ENCODE data around the gene ADPRH. TPM values are rescaled to one million over a fixed set of nuclear protein-coding genes. Genes with fewer than 3 reads are reported as not detected.
A peak's percentile ranks its signal among the peaks of the same experiment; 100 is the strongest.

Gene ADPRH
- total and polyA plus RNA-seq, 9 donors = 2.1 to 14.6 (median 4.5) TPM

- DNase-seq = no peak
- H3K4me1 ChIP-seq (ENCODE audit: insufficient read depth) = peaks cover 7% of the 10 kb centered on the region
- H3K36me3 ChIP-seq = no peaks in the 10 kb centered on the region
- no peak for TF ChIP-seq EP300 (IDR thresholded peaks at IDR 0.05)
- intact Hi-C loops (cut with DNase I) = no loop called here
- H3K27ac ChIP-seq = no peak overlapping the region
- 93 to 100% (median 94%) methylated on average over 1 of the region's 1 CpG for WGBS, 3 donors
- no peaks in the 10 kb centered on the region for H3K9me3 ChIP-seq
- no peak overlapping the region for H3K4me3 ChIP-seq
- no peaks in the 10 kb centered on the region for H3K27me3 ChIP-seq
Measured at GRCh38 chr3:119626196-119626595, 46.9 kb downstream of the ADPRH start.

GRCh38 chr3:119627461-119627860 is 48.2 kb downstream of the ADPRH start:
- no peaks in the 10 kb centered on the region for H3K27me3 ChIP-seq
- intact Hi-C loops (cut with DNase I) = no loop called here
- whole genome bisulfite sequencing, 3 donors = 32 to 43% (median 34%) methylated on average over 8 of the region's 8 CpGs

DNA sequence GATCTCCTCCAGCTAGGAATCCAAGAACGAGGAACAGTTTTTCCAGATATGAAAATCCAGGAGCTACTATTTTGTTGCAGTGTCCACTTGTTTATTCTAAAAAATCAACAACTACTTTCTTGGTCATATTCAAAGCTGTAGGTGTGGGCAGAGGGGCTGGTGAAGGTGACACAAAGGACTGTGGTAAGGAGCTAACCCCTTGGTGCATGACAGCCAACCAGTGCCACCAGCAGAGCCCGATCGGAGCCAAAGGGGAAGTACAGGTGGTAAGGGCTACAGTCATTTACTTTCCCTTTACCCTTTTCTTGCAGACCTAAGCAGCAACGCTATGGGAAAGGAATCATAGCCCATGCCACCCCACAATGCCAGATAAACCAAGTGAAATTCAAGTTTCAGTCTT is 49.1 kb downstream of the ADPRH start:
- no peaks in the 10 kb centered on the region for H3K9me3 ChIP-seq
- H3K27ac ChIP-seq = no peak overlapping the region
- 86 to 88% (median 87%) methylated on average over 4 of the region's 4 CpGs for WGBS, 3 donors
- no peak for DNase-seq
- H3K4me3 ChIP-seq = no peak overlapping the region
- TF ChIP-seq POLR2A (IDR thresholded peaks at IDR 0.05) = no peak
- TF ChIP-seq CTCF (IDR thresholded peaks at IDR 0.05) = no peak
- H3K36me3 ChIP-seq = no peaks in the 10 kb centered on the region
- H3K27me3 ChIP-seq = no peaks in the 10 kb centered on the region
- intact Hi-C loops (cut with DNase I) = no loop called here
- H3K4me1 ChIP-seq (ENCODE audit: insufficient read depth) = peaks cover 14% of the 10 kb centered on the region

More at GRCh38 chr3:119627461-119627860, 48.2 kb downstream of the ADPRH start:
- peaks cover 12% of the 10 kb centered on the region for H3K4me1 ChIP-seq (ENCODE audit: insufficient read depth)
- peak overlapping the region in 1 of 2 donors; percentile 32 for H3K27ac ChIP-seq
- peak in 4 of 5 donors; percentile 31 to 69 (median 50) for DNase-seq
- TF ChIP-seq CTCF (IDR thresholded peaks at IDR 0.05) = no peak
- TF ChIP-seq EP300 (IDR thresholded peaks at IDR 0.05) = no peak
- TF ChIP-seq POLR2A (IDR thresholded peaks at IDR 0.05) = no peak
- no peaks in the 10 kb centered on the region for H3K36me3 ChIP-seq
- H3K4me3 ChIP-seq = no peak overlapping the region
- no peaks in the 10 kb centered on the region for H3K9me3 ChIP-seq

DNA sequence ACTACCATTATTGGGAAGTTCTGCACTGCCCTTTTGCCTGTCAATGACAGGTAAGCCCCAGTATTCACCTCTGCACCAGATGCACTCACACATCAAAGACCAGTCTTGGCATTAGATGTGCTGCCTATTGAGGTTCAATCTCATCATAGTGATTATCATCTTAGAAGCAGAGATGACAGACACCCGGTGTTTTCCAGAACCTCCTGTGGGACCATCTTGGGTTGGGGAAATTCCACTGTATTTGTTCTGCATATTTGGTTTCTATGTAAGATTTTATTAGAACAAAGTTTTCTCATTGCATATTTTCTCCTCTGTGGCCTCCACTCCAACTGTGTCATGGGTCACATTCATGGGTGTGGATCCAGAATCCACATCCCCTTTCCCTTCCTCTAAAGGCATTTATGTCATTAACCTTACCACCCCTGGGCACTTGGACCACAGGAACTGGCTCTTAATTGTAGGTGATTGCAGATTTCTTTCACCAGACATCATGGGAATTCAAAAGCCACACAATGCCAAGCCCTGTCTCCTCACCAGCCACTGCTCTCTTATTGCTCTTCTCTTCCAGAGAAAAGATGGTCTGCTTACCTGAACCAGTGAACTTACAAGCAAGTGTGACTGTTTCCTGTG is 49.6 kb downstream of the ADPRH start:
- WGBS, 3 donors = 61 to 73% (median 65%) methylated on average over 1 of the region's 1 CpG
- no peak for DNase-seq
- Histone ChIP-seq H3K9me3 (no peaks in the 10 kb centered on the region), H3K4me1 (ENCODE audit: insufficient read depth) (peaks cover 14% of the 10 kb centered on the region), H3K36me3 (no peaks in the 10 kb centered on the region), H3K4me3 (no peak overlapping the region), H3K27me3 (no peaks in the 10 kb centered on the region), H3K27ac (no peak overlapping the region)
- intact Hi-C loops (cut with DNase I) = no loop called here
- TF ChIP-seq CTCF (IDR thresholded peaks at IDR 0.05) (no peak), EP300 (IDR thresholded peaks at IDR 0.05) (no peak), POLR2A (IDR thresholded peaks at IDR 0.05) (no peak)

- Histone ChIP-seq H3K27me3 (no peaks in the 10 kb centered on the region), H3K9me3 (no peaks in the 10 kb centered on the region), H3K4me1 (ENCODE audit: insufficient read depth) (peaks cover 14% of the 10 kb centered on the region), H3K27ac (peak overlapping the region in 1 of 2 donors; percentile 23), H3K36me3 (no peaks in the 10 kb centered on the region), H3K4me3 (no peak overlapping the region)
- TF ChIP-seq CTCF (IDR thresholded peaks at IDR 0.05) = no peak
- TF ChIP-seq EP300 (IDR thresholded peaks at IDR 0.05) = no peak
- TF ChIP-seq POLR2A (IDR thresholded peaks at IDR 0.05) = no peak
- WGBS, 3 donors = 62 to 73% (median 71%) methylated on average over 8 of the region's 8 CpGs
- intact Hi-C loops (cut with DNase I) = no loop called here
- peak in 3 of 5 donors; percentile 34 to 55 (median 43) for DNase-seq
Measured at GRCh38 chr3:119630128-119630879, 51.0 kb downstream of the ADPRH start.

Data from ovary (tissue), 9 donors.